Adrenal gland (tissue), 12 donors: ENCODE results near the gene PLEKHA5. TPM values are rescaled to one million over a fixed set of nuclear protein-coding genes. Genes with fewer than 3 reads are reported as not detected.
"Not testable (repeated sequence)": the region's sequence is repeated elsewhere in the genome, so short reads cannot be mapped to it uniquely, and the experiment has no call there.

ENCODE experiments used
- DNase-seq, 7 donors: peaks; one replicate each; pipeline ENCODE4 v3.0.0-alpha.2; 2019 to 2020
- H3K27ac ChIP-seq, 5 donors: fragments of 200-600 bp; sonication (generic) in 4 of 5; 1 replicate in 3 of 5; 2 replicates in 2 of 5; pipeline versions ENCODE4 v1.5.1 to v1.8.0; 2016 to 2020; ENCODE audit warnings: mild to moderate bottlenecking in 1 of 5
- H3K27me3 ChIP-seq: fragments of 200-600 bp; 2 replicates; pipeline ENCODE4 v1.8.0; 2021
- H3K36me3 ChIP-seq, 2 donors: fragments of 200-600 bp; replicated peaks in 1 of 2; 1 replicate in 1 of 2; 2 replicates in 1 of 2; pipeline versions ENCODE4 v1.5.1 to v1.8.0; 2018 to 2022
- H3K4me1 ChIP-seq, 2 donors: fragments of 200-600 bp; replicated peaks in 1 of 2; 1 replicate in 1 of 2; 2 replicates in 1 of 2; pipeline versions ENCODE4 v1.5.1 to v1.8.0; 2018 to 2021
- H3K4me3 ChIP-seq, 4 donors: fragments of 200-600 bp; sonication (generic) in 3 of 4; one replicate each; pipeline ENCODE4 v1.5.1; 2016 to 2018
- H3K9me3 ChIP-seq, 3 donors: fragments of 200-600 bp; sonication (generic) in 1 of 3; replicated peaks in 1 of 3; 1 replicate in 2 of 3; 2 replicates in 1 of 3; pipeline versions ENCODE4 v1.5.1 to v1.8.0; 2016 to 2021
- POLR2A ChIP-seq, 2 donors: fragments of 450-650 bp; IDR thresholded peaks; one replicate each; pipeline ENCODE4 v1.6.1; 2017; ENCODE audit warnings: antibody characterized with exemption in 2 of 2, mild to moderate bottlenecking in 2 of 2, moderate library complexity in 1 of 2
- WGBS, 4 donors: extraction: QIAGEN DNeasy Blood & Tissue Kit in 2 of 4; methylation state at CpG; one replicate each; pipeline versions ENCODE4 v1.1.5 to v1.1.7; 2013 to 2017; 5-methylcytosine and 5-hydroxymethylcytosine counted together
- intact Hi-C, 2 donors: fragments of 100-400 bp; cut with DNase I; formaldehyde crosslinking; loops; one replicate each; pipeline versions ENCODE4 v1.14.1 to v1.15.0; 2022 to 2023
- polyA plus RNA-seq, 3 donors: library from polyadenylated mRNA; stranded (reverse); fragments of 200-250 nt in 2 of 3; fragments of 350-450 nt in 1 of 3; fragmentation: Illumina TruSeq in 1 of 3; extraction: RNeasy Lipid Tissue Mini Kit (QIAGEN cat#74804) in 1 of 3; gene quantifications; one replicate each; pipeline ENCODE4 v1.2.3, GENCODE V29; 2013 to 2014
- total RNA-seq, 9 donors: library from RNA; depleted of rRNA in 4 of 9; stranded (reverse); fragments of >200 nt in 4 of 9; fragments of 120-200 nt in 1 of 9; fragmentation: NEBNext Ultra II Directional in 1 of 9; extraction: Animal tissue kit (Norgen Biotek cat#: 25700) in 1 of 9; gene quantifications; one replicate each; pipeline versions ENCODE4 v1.1.0 to v1.2.4, GENCODE V29; 2013 to 2023
- TF ChIP-seq, protein P1 (sequence below), 6 experiments: fragments of 450-650 bp in 4 of 6; fragments of 200-600 bp in 2 of 6; sonication (generic) in 1 of 6; IDR thresholded peaks; 1 replicate in 5 of 6; 2 replicates in 1 of 6; pipeline versions ENCODE4 v1.5.1 to v1.8.0; 2016 to 2021; ENCODE audit warnings: antibody characterized with exemption in 6 of 6, mild to moderate bottlenecking in 2 of 6, moderate library complexity in 1 of 6
- donor health status: healthy with polysubstance abuse.
- donor health status: Bipolar disorder and iron deficiency.
- donor health status: DM: yes; HTN: yes; CAD: no.
- donor health status: DM: no; HTN: no; CAD: no.
- donor health status: DM: no; HTN: no; CAD: no.
- donor health status: DM: yes; HTN: yes; CAD: no.

PLEKHA5 gene
- total and polyA plus RNA-seq, 12 donors, result 26.1 to 165 (median 95.7) TPM

- TF ChIP-seq, protein P1, sequence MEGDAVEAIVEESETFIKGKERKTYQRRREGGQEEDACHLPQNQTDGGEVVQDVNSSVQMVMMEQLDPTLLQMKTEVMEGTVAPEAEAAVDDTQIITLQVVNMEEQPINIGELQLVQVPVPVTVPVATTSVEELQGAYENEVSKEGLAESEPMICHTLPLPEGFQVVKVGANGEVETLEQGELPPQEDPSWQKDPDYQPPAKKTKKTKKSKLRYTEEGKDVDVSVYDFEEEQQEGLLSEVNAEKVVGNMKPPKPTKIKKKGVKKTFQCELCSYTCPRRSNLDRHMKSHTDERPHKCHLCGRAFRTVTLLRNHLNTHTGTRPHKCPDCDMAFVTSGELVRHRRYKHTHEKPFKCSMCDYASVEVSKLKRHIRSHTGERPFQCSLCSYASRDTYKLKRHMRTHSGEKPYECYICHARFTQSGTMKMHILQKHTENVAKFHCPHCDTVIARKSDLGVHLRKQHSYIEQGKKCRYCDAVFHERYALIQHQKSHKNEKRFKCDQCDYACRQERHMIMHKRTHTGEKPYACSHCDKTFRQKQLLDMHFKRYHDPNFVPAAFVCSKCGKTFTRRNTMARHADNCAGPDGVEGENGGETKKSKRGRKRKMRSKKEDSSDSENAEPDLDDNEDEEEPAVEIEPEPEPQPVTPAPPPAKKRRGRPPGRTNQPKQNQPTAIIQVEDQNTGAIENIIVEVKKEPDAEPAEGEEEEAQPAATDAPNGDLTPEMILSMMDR (IDR thresholded peaks at IDR 0.05), result no peak
- TF ChIP-seq POLR2A (IDR thresholded peaks at IDR 0.05), result no peak
- Histone ChIP-seq H3K4me3 (no peak overlapping the region), H3K27me3 (no peaks in the 10 kb centered on the region), H3K4me1 (no peaks in the 10 kb centered on the region), H3K9me3 (no peaks in the 10 kb centered on the region), H3K36me3 (no peaks in the 10 kb centered on the region), H3K27ac (no peak overlapping the region)
- intact Hi-C loops, result no loop called here
- no peak for DNase-seq
- 83 to 92% (median 89%) methylated on average over 4 of the region's 4 CpGs for WGBS, 4 donors
Observed at GRCh38 chr12:19397534-19397933, 268.0 kb downstream of the PLEKHA5 start.

DNA sequence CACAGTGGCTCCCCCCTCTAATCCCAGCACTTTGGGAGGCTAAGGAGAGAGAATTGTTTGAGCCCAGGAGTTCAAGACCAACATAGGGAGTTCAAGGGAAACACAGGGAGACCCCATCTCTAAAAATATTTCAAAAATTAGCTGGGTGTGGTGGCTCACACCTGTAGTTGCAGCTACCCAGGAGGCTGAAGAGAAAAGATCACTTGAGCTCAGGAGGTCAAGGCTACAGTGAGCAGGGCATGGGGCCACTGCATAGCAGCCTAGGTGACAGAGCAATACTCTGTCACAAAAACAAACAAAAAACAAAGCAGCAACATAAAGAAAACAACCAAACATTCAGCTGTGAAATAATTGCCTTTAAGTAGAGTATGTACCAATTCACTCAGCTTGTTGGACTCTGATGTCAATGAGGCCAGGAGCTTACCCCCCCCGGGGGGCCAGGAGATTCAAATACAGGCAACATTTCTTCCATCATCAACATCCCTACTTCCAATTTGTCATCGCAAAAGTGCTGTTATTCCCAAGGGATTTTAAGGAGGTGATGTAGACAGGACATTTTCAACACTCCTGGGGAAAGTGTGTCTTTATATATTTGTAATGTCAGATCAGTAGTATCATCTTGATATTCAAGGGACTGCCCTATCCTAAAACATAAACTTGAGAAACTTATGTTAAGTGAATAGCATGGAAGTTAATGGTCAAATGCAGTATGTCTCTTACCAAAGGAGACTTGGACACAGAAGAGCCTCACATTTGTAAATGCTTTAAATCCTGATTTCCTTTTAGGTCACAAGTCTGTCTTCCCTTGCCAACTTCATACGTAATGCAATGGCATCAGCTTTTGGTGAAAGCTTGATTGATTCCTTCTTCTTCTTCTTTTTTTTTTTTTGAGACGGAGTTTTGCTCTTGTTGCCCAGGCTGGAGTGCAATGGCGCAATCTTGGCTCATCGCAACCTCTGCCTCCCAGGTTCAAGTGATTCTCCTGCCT, 269.1 kb downstream of the PLEKHA5 start:
- no peak overlapping the region for H3K27ac ChIP-seq
- 66 to 74% (median 70%) methylated on average over 6 of the region's 6 CpGs for WGBS, 4 donors
- no peak overlapping the region for H3K4me3 ChIP-seq
- H3K36me3 ChIP-seq, result no peaks in the 10 kb centered on the region
- intact Hi-C loops, result no loop called here
- H3K4me1 ChIP-seq, result no peaks in the 10 kb centered on the region
- DNase-seq, result peak in 1 of 7 donors; percentile 13
- TF ChIP-seq, protein P1 (IDR thresholded peaks at IDR 0.05), result no peak
- TF ChIP-seq POLR2A (IDR thresholded peaks at IDR 0.05), result no peak
- no peaks in the 10 kb centered on the region for H3K27me3 ChIP-seq
- no peaks in the 10 kb centered on the region for H3K9me3 ChIP-seq

DNA sequence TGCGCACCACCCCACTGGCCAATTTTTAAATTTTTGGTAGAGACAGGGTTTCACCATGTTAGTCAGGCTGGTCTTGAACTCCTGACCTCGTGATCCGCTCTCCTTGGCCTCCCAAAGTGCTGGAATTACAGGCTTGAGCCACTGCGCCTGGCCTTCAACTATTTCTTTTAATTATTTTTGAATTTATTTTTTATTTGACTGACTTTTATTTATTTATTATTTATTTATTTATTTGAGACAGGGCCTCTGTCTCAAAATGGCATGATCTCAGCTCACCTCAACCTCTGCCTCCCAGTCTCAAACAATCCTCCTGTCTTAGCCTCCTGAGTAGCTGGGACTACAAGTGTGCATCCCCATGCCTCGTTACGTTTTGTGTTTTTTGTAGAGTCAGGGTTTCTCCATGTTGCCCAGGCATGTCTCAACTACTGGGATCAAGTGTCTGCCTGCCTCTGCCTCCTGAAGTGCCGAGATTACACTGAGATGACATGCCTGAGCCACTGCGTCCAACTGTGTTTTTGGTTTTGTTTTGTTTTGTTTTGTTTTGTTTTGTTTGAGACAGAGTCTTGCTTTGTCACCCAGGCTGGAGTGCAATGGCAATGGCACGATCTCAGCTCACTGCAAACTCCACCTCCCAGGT, 271.2 kb downstream of the PLEKHA5 start:
- H3K36me3 ChIP-seq, H3K4me1 ChIP-seq, H3K9me3 ChIP-seq, H3K4me3 ChIP-seq, intact Hi-C loops, H3K27ac ChIP-seq, H3K27me3 ChIP-seq, DNase-seq: not testable (repeated sequence)
- WGBS, 4 donors, result 92 to 96% (median 94%) methylated on average over 9 of the region's 9 CpGs

DNA sequence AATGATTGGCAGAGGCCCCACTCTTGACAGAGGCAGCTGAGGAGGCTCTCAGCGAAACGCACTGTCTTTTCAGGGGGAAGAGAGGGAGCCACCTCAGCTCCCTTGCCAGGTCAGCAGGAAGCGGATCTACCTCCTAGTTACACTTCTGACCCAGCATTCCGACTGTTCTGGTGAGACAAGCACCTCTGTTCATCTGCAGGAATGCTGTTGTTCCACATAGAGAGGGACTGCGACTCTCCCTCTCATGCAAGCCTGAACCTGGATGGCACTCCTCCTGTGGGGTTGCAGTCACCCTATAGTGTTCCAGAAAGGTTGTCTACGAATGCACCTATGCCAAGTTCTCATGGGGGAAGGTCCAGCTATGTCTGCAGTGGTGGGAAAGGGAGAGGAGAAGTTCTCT, 272.7 kb downstream of the PLEKHA5 start:
- 82 to 94% (median 93%) methylated on average over 4 to 6 of the region's 6 CpGs for WGBS, 4 donors
- no peak for DNase-seq
- H3K27me3 ChIP-seq, result no peaks in the 10 kb centered on the region
- intact Hi-C loops, result no loop called here
- no peak for TF ChIP-seq POLR2A (IDR thresholded peaks at IDR 0.05)
- TF ChIP-seq, protein P1 (IDR thresholded peaks at IDR 0.05), result no peak
- no peak overlapping the region for H3K4me3 ChIP-seq
- H3K36me3 ChIP-seq, result no peaks in the 10 kb centered on the region
- H3K4me1 ChIP-seq, result no peaks in the 10 kb centered on the region
- H3K9me3 ChIP-seq, result no peaks in the 10 kb centered on the region
- no peak overlapping the region for H3K27ac ChIP-seq
